H1 (cell line): ENCODE measurements around the gene NOBOX.

Source experiments
- EGR1 ChIP-seq: IDR thresholded peaks from 2 replicates; pipeline ENCODE4 v1.6.1; 2011; ENCODE audit warnings: low read depth, low read length, borderline replicate concordance
- EP300 ChIP-seq, 2 experiments: IDR thresholded peaks; 1 replicate in 1 of 2; 2 replicates in 1 of 2; pipeline ENCODE4 v1.6.1; 2011 to 2012; ENCODE audit warnings: low read depth in 2 of 2, low read length in 2 of 2, mild to moderate bottlenecking in 2 of 2, borderline replicate concordance in 1 of 2, inconsistent platforms in 1 of 2, moderate library complexity in 1 of 2
- JUND ChIP-seq: IDR thresholded peaks from 2 replicates; pipeline ENCODE4 v1.6.1; 2011; ENCODE audit warnings: mild to moderate bottlenecking, improper control_type of control experiment, low read length
- POLR2AphosphoS5 ChIP-seq: IDR thresholded peaks from 2 replicates; pipeline ENCODE4 v1.6.1; 2011; ENCODE audit warnings: low read depth, low read length
- SRF ChIP-seq: IDR thresholded peaks from 2 replicates; pipeline ENCODE4 v1.6.1; 2011; ENCODE audit warnings: mild to moderate bottlenecking, low read depth, low read length, moderate library complexity
- TAF1 ChIP-seq: IDR thresholded peaks from 2 replicates; pipeline ENCODE4 v1.6.1; 2011; ENCODE audit warnings: mild to moderate bottlenecking, low read depth, low read length
- TF ChIP-seq, protein P1 (sequence below): IDR thresholded peaks from 2 replicates; pipeline ENCODE4 v1.6.1; 2012; ENCODE audit warnings: inconsistent platforms
- TF ChIP-seq, protein P2 (sequence below), 3 experiments: IDR thresholded peaks; 1 replicate in 2 of 3; 2 replicates in 1 of 3; pipeline versions ENCODE4 v1.5.1 to v1.6.1; 2011; ENCODE audit warnings: low read length in 3 of 3, mild to moderate bottlenecking in 3 of 3, inconsistent platforms in 2 of 3, low read depth in 1 of 3, moderate library complexity in 1 of 3; ENCODE audit not compliant: insufficient read depth in 1 of 3; ENCODE audit errors: control extremely low read depth in 1 of 3

DNA sequence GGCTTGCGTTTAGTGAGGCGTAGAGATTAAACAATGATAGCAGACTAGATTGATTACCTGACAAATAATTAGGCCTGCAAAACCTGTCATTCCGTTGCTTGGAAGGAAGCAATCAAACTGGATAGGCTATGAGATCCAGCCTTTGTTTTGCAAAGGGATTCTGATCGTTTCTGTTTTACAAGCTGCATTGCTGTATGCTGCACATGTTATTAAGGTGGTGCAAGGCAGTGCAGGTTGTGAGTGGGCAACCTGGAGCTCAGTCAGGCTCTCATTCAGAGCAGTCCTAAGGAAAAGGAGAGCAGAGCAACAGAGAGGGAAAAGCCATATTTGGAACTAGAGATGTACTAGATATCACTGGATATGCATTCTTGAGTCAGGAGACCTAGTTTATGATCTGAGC lies 6.9 kb upstream of the NOBOX start:
- TF ChIP-seq TAF1 (no peak), POLR2AphosphoS5 (no peak), EGR1 (no peak), EP300 (IDR thresholded peaks at IDR 0.05; ENCODE audit: borderline replicate concordance in 1 of 2, low read depth in 2 of 2, low read length in 2 of 2) (no peak), SRF (no peak), JUND (no peak)
- TF ChIP-seq, protein P1, sequence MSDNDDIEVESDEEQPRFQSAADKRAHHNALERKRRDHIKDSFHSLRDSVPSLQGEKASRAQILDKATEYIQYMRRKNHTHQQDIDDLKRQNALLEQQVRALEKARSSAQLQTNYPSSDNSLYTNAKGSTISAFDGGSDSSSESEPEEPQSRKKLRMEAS: no peak
- TF ChIP-seq, protein P2, sequence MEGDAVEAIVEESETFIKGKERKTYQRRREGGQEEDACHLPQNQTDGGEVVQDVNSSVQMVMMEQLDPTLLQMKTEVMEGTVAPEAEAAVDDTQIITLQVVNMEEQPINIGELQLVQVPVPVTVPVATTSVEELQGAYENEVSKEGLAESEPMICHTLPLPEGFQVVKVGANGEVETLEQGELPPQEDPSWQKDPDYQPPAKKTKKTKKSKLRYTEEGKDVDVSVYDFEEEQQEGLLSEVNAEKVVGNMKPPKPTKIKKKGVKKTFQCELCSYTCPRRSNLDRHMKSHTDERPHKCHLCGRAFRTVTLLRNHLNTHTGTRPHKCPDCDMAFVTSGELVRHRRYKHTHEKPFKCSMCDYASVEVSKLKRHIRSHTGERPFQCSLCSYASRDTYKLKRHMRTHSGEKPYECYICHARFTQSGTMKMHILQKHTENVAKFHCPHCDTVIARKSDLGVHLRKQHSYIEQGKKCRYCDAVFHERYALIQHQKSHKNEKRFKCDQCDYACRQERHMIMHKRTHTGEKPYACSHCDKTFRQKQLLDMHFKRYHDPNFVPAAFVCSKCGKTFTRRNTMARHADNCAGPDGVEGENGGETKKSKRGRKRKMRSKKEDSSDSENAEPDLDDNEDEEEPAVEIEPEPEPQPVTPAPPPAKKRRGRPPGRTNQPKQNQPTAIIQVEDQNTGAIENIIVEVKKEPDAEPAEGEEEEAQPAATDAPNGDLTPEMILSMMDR (IDR thresholded peaks at IDR 0.05; ENCODE audit: control extremely low read depth in 1 of 3, insufficient read depth in 1 of 3, low read depth in 1 of 3, low read length in 3 of 3): no peak
